Ascending aorta (tissue), 2 donors: ENCODE results near the gene KLF11. TPM values are rescaled to one million over a fixed set of nuclear protein-coding genes. Genes with fewer than 3 reads are reported as not detected.
"Not testable (repeated sequence)": the region's sequence is repeated elsewhere in the genome, so short reads cannot be mapped to it uniquely, and the experiment has no call there.

Experiments used
- DNase-seq, 2 donors: peaks; one replicate each; pipeline ENCODE4 v3.0.0-alpha.2; 2019; ENCODE audit warnings: low spot score in 2 of 2
- H3K27ac ChIP-seq, 2 donors: fragments of 200-600 bp; sonication (generic); one replicate each; pipeline ENCODE4 v1.5.1; 2016 to 2017; ENCODE audit warnings: mild to moderate bottlenecking in 1 of 2
- H3K27me3 ChIP-seq: fragments of 200-600 bp; sonication (generic); one replicate; pipeline ENCODE4 v1.5.1; 2017
- H3K36me3 ChIP-seq, 2 donors: fragments of 200-600 bp; sonication (generic); one replicate each; pipeline ENCODE4 v1.5.1; 2016
- H3K4me1 ChIP-seq, 2 donors: fragments of 200-600 bp; sonication (generic); one replicate each; pipeline ENCODE4 v1.5.1; 2016 to 2017; ENCODE audit warnings: mild to moderate bottlenecking in 1 of 2
- H3K4me3 ChIP-seq, 2 donors: fragments of 200-600 bp; sonication (generic); one replicate each; pipeline ENCODE4 v1.5.1; 2016 to 2017; ENCODE audit warnings: mild to moderate bottlenecking in 1 of 2
- H3K9me3 ChIP-seq, 2 donors: fragments of 200-600 bp; sonication (generic); one replicate each; pipeline ENCODE4 v1.5.1; 2016
- intact Hi-C: fragments of 100-400 bp; cut with DNase I; formaldehyde crosslinking; loops from one replicate; pipeline ENCODE4 v1.15.1; 2023
- total RNA-seq: library from RNA; depleted of rRNA; stranded (reverse); fragments of >200 nt; gene quantifications from one replicate; pipeline ENCODE4 v1.1.0, GENCODE V29; 2016
- TF ChIP-seq, protein P1 (sequence below), 3 experiments: fragments of 200-600 bp in 2 of 3; fragments of 450-650 bp in 1 of 3; sonication (generic) in 2 of 3; IDR thresholded peaks; one replicate each; pipeline ENCODE4 v1.5.1; 2016 to 2019; ENCODE audit warnings: antibody characterized with exemption in 3 of 3, mild to moderate bottlenecking in 1 of 3, moderate library complexity in 1 of 3

The KLF11 gene
- total RNA-seq, 1 donor from 2014 or later: 37.6 TPM

DNA sequence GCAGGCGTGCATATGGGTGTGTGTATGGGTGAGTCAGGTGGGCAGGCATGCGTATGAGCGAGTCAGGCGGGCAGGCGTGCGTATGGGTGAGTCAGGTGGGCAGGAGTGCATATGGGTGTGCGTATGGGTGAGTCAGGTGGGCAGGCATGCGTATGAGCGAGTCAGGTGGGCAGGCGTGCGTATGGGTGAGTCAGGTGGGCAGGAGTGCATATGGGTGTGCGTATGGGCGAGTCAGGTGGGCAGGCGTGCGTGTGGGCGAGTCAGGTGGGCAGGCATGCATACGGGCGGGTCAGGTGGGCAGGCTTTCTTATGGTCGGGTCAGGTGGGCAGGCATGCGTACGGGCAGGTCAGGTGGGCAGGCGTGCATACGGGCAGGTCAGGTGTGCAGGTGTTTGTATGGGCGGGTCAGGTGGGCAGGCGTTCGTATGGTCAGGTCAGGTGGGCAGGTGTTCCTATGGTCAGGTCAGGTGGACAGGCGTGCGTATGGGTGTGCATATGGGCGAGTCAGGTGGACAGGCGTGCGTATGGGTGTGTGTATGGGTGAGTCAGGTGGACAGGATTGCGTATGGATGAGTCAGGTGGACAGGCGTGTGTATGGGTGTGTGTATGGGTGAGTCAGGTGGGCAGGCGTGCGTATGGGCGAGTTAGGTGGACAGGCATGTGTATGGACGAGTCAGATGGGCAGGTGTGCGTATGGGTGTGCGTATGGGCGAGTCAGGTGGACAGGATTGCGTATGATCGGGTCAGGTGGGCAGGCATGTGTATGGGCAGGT is 28.7 kb upstream of the KLF11 start:
- H3K27ac ChIP-seq: no peak overlapping the region
- peaks cover 0 to 11% of the 10 kb centered on the region in 2 donors for H3K4me1 ChIP-seq
- H3K4me3 ChIP-seq: no peak overlapping the region
- DNase-seq: no peak
- H3K27me3 ChIP-seq: no peaks in the 10 kb centered on the region
- peaks cover 0 to 12% of the 10 kb centered on the region in 2 donors for H3K9me3 ChIP-seq
- TF ChIP-seq, protein P1, sequence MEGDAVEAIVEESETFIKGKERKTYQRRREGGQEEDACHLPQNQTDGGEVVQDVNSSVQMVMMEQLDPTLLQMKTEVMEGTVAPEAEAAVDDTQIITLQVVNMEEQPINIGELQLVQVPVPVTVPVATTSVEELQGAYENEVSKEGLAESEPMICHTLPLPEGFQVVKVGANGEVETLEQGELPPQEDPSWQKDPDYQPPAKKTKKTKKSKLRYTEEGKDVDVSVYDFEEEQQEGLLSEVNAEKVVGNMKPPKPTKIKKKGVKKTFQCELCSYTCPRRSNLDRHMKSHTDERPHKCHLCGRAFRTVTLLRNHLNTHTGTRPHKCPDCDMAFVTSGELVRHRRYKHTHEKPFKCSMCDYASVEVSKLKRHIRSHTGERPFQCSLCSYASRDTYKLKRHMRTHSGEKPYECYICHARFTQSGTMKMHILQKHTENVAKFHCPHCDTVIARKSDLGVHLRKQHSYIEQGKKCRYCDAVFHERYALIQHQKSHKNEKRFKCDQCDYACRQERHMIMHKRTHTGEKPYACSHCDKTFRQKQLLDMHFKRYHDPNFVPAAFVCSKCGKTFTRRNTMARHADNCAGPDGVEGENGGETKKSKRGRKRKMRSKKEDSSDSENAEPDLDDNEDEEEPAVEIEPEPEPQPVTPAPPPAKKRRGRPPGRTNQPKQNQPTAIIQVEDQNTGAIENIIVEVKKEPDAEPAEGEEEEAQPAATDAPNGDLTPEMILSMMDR (IDR thresholded peaks at IDR 0.05): no peak
- intact Hi-C loops: no loop called here
- no peaks in the 10 kb centered on the region for H3K36me3 ChIP-seq

DNA sequence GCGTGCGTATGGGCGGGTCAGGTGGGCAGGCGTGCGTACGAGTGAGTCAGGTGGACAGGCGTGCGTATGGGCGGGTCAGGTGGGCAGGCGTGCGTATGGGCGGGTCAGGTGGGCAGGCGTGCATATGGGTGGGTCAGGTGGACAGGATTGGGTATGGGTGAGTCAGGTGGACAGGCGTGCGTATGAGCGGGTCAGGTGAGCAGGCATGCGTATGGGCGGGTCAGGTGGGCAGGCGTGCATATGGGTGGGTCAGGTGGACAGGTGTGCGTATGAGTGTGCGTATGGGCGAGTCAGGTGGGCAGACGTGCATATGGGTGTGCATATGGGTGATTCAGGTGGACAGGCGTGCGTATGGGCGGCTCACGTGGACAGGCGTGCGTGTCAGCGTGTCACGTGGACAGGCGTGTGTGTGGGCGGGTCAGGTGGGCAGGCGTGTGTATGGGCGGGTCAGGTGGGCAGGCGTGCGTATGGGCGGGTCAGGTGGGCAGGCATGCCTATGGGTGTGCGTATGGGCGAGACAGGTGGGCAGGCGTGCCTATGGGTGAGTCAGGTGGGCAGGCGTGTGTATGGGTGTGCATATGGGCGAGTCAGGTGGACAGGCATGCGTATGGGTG is 27.9 kb upstream of the KLF11 start:
- peaks cover 0 to 12% of the 10 kb centered on the region in 2 donors for H3K9me3 ChIP-seq
- intact Hi-C loops, H3K27ac ChIP-seq, H3K4me1 ChIP-seq, H3K27me3 ChIP-seq, DNase-seq, H3K4me3 ChIP-seq, H3K36me3 ChIP-seq: not testable (repeated sequence)

DNA sequence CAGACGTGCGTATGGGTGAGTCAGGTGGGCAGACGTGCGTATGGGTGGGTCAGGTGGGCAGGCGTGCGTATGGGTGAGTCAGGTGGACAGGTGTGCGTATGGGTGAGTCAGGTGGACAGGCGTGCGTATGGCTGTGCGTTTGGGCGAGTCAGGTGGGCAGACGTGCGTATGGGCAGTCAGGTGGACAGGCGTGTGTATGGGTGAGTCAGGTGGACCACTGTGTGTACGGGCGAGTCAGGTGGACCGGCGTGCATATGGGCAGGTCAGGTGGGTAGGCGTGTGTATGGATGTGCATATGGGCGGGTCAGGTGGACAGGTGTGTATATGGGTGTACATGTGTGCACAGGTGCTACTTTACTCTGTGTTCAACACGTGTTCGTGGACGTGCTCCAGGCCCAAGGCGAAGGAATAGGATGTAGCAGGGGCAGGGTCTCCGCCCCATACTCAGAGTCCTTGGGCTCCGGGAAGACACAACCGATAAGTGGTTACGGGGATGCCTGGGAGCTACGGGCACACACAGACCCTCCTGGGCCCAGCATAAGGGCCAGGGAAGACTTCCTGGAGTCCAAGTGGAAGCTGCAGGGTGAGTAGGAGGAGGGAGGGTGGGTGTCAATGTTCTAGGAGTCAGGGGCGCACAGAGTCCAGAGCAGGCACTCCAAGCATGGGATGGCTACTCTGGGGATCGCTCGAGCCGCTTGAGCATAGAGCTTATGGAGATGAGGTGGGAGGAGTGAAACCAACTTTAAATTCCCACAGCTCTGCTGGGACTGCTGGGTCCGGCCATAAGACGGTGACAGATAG is 27.1 kb upstream of the KLF11 start:
- H3K4me1 ChIP-seq: no peaks in the 10 kb centered on the region
- H3K27ac ChIP-seq: no peak overlapping the region
- intact Hi-C loops: no loop called here
- H3K36me3 ChIP-seq: no peaks in the 10 kb centered on the region
- H3K4me3 ChIP-seq: no peak overlapping the region
- peaks cover 0 to 12% of the 10 kb centered on the region in 2 donors for H3K9me3 ChIP-seq
- H3K27me3 ChIP-seq: no peaks in the 10 kb centered on the region
- TF ChIP-seq, protein P1 (IDR thresholded peaks at IDR 0.05): no peak
- DNase-seq: no peak

DNA sequence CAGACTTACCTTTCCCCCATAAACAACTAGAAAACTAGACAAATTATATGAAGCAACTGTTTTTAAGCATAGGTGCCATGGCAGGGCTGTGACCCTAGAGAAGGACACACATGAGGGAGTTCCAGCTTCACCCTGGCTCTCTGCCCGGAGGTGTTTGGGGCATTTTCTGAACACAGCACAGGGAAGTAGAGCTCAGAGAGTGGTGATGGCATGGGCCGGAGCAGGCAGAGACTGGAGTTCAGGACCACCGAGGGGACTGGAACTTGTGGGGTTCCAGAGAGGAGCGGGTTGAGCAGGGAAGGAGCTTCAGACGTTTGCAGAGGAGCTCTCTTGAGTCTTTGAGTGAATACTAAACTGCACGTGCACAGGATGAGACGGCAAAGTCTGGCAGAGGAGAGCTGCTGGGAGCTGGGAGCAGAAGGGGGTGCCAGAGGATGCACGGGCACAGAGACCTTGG is 26.5 kb upstream of the KLF11 start:
- Histone ChIP-seq H3K9me3 (peaks cover 0 to 12% of the 10 kb centered on the region in 2 donors), H3K36me3 (no peaks in the 10 kb centered on the region), H3K4me3 (no peak overlapping the region), H3K27me3 (no peaks in the 10 kb centered on the region), H3K27ac (no peak overlapping the region), H3K4me1 (no peaks in the 10 kb centered on the region)
- no peak for DNase-seq
- TF ChIP-seq, protein P1 (IDR thresholded peaks at IDR 0.05): no peak
- intact Hi-C loops: no loop called here

DNA sequence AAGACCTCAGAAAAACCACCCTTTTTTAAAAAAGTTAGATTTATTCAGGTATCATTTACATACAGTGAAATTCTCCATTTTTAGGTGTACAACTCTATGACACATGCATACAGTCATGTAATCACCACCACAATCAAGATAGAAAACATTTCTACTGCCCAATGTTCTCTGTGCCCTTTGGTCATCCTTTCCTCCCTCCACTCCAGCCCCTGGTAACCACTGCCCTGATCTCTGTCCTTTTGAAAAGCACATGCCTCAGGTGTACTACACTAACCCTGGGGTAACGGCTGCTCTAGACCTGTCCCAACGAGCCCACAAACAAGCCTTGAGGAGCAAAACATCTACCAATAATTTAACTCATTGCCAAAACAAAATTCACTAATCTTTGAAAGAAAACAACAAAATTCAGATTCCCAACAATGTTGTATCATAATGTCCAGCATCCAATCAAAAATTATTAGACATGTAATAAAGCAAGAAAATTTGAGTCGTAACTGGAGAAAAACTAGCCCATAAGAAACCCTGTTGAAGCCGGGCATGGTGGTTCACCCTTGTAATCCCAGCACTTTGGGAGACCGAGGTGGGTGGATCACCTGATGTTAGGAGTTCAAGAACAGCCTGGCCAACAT is 25.9 kb upstream of the KLF11 start:
- Histone ChIP-seq H3K27me3 (no peaks in the 10 kb centered on the region), H3K4me3 (no peak overlapping the region), H3K27ac (no peak overlapping the region), H3K9me3 (peaks cover 0 to 12% of the 10 kb centered on the region in 2 donors), H3K4me1 (no peaks in the 10 kb centered on the region), H3K36me3 (no peaks in the 10 kb centered on the region)
- DNase-seq: no peak
- TF ChIP-seq, protein P1 (IDR thresholded peaks at IDR 0.05): no peak
- intact Hi-C loops: no loop called here
